Spleen (tissue), 11 donors: ENCODE measurements around the gene PSME2. TPM values are rescaled to one million over a fixed set of nuclear protein-coding genes. Genes with fewer than 3 reads are reported as not detected.

Experiments
- DNase-seq: peaks from one replicate; pipeline ENCODE4 v3.0.0-alpha.2; 2020
- H3K27ac ChIP-seq, 8 donors: fragments of 200-600 bp; sonication (generic) in 7 of 8; 1 replicate in 4 of 8; 2 replicates in 4 of 8; pipeline versions ENCODE4 v1.5.0 to v1.8.0; 2016 to 2021; ENCODE audit warnings: inconsistent platforms in 4 of 8, mild to moderate bottlenecking in 4 of 8, moderate library complexity in 1 of 8
- H3K27me3 ChIP-seq, 7 donors: fragments of 200-600 bp; sonication (generic) in 6 of 7; replicated peaks in 1 of 7; 1 replicate in 4 of 7; 2 replicates in 3 of 7; pipeline versions ENCODE4 v1.5.0 to v1.8.0; 2016 to 2021; ENCODE audit warnings: inconsistent platforms in 3 of 7, mild to moderate bottlenecking in 1 of 7
- H3K36me3 ChIP-seq, 6 donors: fragments of 200-600 bp; sonication (generic) in 5 of 6; 1 replicate in 4 of 6; 2 replicates in 2 of 6; pipeline versions ENCODE4 v1.5.0 to v1.8.0; 2016 to 2021; ENCODE audit warnings: inconsistent platforms in 2 of 6
- H3K4me1 ChIP-seq, 6 donors: fragments of 200-600 bp; sonication (generic) in 5 of 6; 1 replicate in 3 of 6; 2 replicates in 3 of 6; pipeline versions ENCODE4 v1.5.0 to v1.8.0; 2016 to 2021; ENCODE audit warnings: inconsistent platforms in 3 of 6
- H3K4me3 ChIP-seq, 8 donors: fragments of 200-600 bp; sonication (generic) in 7 of 8; 1 replicate in 4 of 8; 2 replicates in 4 of 8; pipeline versions ENCODE4 v1.5.0 to v1.8.0; 2016 to 2021; ENCODE audit warnings: inconsistent platforms in 4 of 8, mild to moderate bottlenecking in 4 of 8, moderate library complexity in 2 of 8
- H3K9me3 ChIP-seq, 8 donors: fragments of 200-600 bp; sonication (generic) in 7 of 8; 1 replicate in 4 of 8; 2 replicates in 4 of 8; pipeline versions ENCODE4 v1.5.0 to v1.8.0; 2016 to 2021; ENCODE audit warnings: inconsistent platforms in 4 of 8
- POLR2A ChIP-seq, 3 donors: fragments of 450-650 bp; IDR thresholded peaks; one replicate each; pipeline ENCODE4 v1.5.1; 2017; ENCODE audit warnings: antibody characterized with exemption in 3 of 3, mild to moderate bottlenecking in 1 of 3
- POLR2AphosphoS5 ChIP-seq, 3 donors: sonication (generic); formaldehyde crosslinking; IDR thresholded peaks; one replicate each; pipeline ENCODE4 v1.5.1; 2017; ENCODE audit warnings: antibody characterized with exemption in 3 of 3
- WGBS, 5 donors: extraction: QIAGEN DNeasy Blood & Tissue Kit in 3 of 5; methylation state at CpG; one replicate each; pipeline versions ENCODE4 v1.1.5 to v1.1.7; 2013 to 2018; 5-methylcytosine and 5-hydroxymethylcytosine counted together
- intact Hi-C: fragments of 100-400 bp; cut with DNase I; formaldehyde crosslinking; loops from one replicate; pipeline ENCODE4 v1.15.0; 2023; ENCODE audit warnings: low total_unique reads
- polyA plus RNA-seq, 3 donors: library from polyadenylated mRNA; stranded (reverse); fragments of 200-250 nt; gene quantifications; one replicate each; pipeline ENCODE4 v1.2.1, GENCODE V29; 2013
- total RNA-seq, 7 donors: library from RNA; depleted of rRNA in 3 of 7; stranded (reverse); fragments of >200 nt in 3 of 7; fragmentation: NEBNext Ultra II Directional in 4 of 7; extraction: Animal tissue kit (Norgen Biotek cat#: 25700) in 4 of 7; gene quantifications; one replicate each; pipeline versions ENCODE4 v1.1.0 to v1.2.1, GENCODE V29; 2016 to 2021
- TF ChIP-seq, protein P1 (sequence below), 11 experiments: fragments of 200-600 bp in 7 of 11; fragments of 450-650 bp in 4 of 11; sonication (generic) in 4 of 11; IDR thresholded peaks in 8 of 11; conservative IDR thresholded peaks in 3 of 11; 1 replicate in 7 of 11; 2 replicates in 4 of 11; pipeline versions ENCODE4 v1.4.0 to v1.8.0; 2016 to 2021; ENCODE audit warnings: antibody characterized with exemption in 11 of 11, inconsistent platforms in 4 of 11, mild to moderate bottlenecking in 1 of 11
- donor health status: healthy with polysubstance abuse.
- donor health status: DM: no; HTN: no; CAD: no; lungs with moderate emphysema.
- donor health status: DM: no; HTN: no; CAD: no.
- donor health status: Bipolar disorder and iron deficiency.
- donor health status: healthy.
- donor health status: DM: no; HTN: no; CAD: no.
- donor health status: DM: yes; HTN: yes; CAD: no.

The PSME2 gene
- total and polyA plus RNA-seq, 10 donors: 80.0 to 509 (median 258) TPM

DNA sequence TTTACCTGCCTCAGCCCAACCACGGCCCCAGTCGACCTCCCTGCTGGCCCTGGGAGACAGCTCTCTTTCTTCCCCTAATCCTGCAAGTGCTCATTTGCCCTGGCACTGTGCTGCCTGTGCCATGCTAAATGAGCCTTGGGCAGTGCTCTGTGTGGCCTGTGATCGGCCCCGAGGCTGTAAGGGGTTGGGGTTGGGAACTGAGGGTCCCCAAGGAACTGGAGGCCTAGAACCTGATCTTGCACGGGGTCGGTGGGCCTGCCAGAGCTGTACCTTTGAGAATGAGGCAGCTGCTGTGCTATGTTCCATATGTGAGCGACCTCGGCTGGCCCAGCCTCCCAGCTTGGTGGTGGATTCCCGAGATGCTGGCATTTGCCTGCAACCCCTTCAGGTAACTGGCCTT is 3.7 kb upstream of the PSME2 start:
- TF ChIP-seq POLR2A (IDR thresholded peaks at IDR 0.05) (no peak), POLR2AphosphoS5 (IDR thresholded peaks at IDR 0.05) (no peak)
- TF ChIP-seq, protein P1, sequence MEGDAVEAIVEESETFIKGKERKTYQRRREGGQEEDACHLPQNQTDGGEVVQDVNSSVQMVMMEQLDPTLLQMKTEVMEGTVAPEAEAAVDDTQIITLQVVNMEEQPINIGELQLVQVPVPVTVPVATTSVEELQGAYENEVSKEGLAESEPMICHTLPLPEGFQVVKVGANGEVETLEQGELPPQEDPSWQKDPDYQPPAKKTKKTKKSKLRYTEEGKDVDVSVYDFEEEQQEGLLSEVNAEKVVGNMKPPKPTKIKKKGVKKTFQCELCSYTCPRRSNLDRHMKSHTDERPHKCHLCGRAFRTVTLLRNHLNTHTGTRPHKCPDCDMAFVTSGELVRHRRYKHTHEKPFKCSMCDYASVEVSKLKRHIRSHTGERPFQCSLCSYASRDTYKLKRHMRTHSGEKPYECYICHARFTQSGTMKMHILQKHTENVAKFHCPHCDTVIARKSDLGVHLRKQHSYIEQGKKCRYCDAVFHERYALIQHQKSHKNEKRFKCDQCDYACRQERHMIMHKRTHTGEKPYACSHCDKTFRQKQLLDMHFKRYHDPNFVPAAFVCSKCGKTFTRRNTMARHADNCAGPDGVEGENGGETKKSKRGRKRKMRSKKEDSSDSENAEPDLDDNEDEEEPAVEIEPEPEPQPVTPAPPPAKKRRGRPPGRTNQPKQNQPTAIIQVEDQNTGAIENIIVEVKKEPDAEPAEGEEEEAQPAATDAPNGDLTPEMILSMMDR (IDR thresholded peaks at IDR 0.05 in 8 of 11, conservative IDR thresholded peaks at IDR 0.05 in 3 of 11): no peak
- peaks cover 18 to 61% (median 43%) of the 10 kb centered on the region in 6 donors for H3K4me1 ChIP-seq
- no peak overlapping the region for H3K27ac ChIP-seq
- WGBS, 5 donors: 95 to 98% (median 96%) methylated on average over 8 to 9 of the region's 9 CpGs
- H3K36me3 ChIP-seq: peaks cover 9 to 74% (median 65%) of the 10 kb centered on the region in 6 donors
- H3K4me3 ChIP-seq: no peak overlapping the region
- no peaks in the 10 kb centered on the region for H3K27me3 ChIP-seq
- DNase-seq: no peak
- intact Hi-C loops: no loop called here
- H3K9me3 ChIP-seq: no peaks in the 10 kb centered on the region

DNA sequence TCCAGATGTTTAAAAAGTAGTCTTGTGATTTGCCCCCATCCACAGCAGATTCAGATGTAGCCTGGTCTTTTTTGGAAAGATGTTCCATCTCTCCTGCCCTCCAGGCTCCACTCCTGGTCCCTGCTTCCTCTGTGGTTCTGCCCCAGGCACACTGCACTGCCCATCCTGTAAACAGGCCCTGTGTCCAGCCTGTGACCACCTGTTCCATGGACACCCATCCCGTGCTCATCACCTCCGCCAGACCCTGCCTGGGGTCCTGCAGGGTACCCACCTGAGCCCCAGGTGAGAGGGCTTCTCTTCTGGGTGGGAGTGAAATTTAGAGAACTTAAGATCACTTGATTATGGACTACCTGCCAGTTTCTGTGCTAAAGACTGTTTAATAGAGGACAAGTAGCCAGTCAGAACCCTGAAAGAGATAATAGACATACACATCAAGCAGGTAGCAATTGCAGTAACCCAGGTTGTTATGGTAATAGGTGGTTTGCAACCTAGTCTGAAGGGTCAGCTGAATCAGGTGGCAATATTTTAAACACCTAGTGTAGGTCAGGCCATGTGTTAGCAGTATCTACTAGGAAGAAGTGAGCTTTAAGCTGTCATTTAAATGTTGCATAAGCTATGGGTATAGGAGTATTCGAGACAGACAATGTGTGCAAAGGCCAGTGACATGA is 3.0 kb upstream of the PSME2 start:
- WGBS, 5 donors: 92 to 98% (median 95%) methylated on average over 3 of the region's 3 CpGs
- H3K36me3 ChIP-seq: peaks cover 9 to 74% (median 62%) of the 10 kb centered on the region in 6 donors
- no peaks in the 10 kb centered on the region for H3K27me3 ChIP-seq
- no peaks in the 10 kb centered on the region for H3K9me3 ChIP-seq
- peaks cover 24 to 61% (median 48%) of the 10 kb centered on the region in 6 donors for H3K4me1 ChIP-seq
- intact Hi-C loops: no loop called here
- no peak for TF ChIP-seq POLR2AphosphoS5 (IDR thresholded peaks at IDR 0.05)
- TF ChIP-seq, protein P1 (IDR thresholded peaks at IDR 0.05 in 8 of 11, conservative IDR thresholded peaks at IDR 0.05 in 3 of 11): no peak
- no peak for TF ChIP-seq POLR2A (IDR thresholded peaks at IDR 0.05)
- no peak overlapping the region for H3K4me3 ChIP-seq
- DNase-seq: no peak
- H3K27ac ChIP-seq: no peak overlapping the region

DNA sequence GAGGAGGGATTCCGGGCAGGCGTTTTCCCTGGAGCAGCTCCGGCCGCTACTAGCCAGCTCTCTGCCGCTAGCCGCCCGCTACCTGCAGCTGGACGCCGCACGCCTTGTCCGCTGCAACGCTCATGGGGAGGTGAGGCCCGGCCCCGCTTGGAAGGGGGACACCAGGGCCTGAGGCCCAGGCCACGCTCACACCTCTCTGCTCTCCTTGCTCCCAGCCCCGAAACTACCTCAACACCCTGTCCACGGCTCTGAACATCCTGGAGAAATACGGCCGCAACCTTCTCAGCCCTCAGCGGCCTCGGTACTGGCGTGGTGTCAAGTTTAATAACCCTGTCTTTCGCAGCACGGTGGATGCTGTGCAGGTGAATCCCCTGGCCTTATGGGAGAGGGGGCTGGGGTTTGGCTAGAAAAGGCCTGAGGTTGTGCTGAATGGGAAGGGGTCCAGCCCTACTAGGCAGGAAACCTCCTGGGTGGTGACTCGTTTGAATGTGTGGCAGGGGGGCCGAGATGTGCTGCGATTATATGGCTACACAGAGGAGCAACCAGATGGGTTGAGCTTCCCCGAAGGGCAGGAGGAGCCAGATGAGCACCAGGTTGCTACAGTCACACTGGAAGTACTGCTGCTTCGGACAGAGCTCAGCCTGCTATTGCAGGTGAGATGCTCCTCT is 1.5 kb upstream of the PSME2 start:
- peaks cover 9 to 74% (median 59%) of the 10 kb centered on the region in 6 donors for H3K36me3 ChIP-seq
- WGBS, 5 donors: 6 to 9% (median 8%) methylated on average over 18 to 29 of the region's 29 CpGs
- H3K27ac ChIP-seq: peak overlapping the region; percentile 79 to 99 (median 96)
- H3K27me3 ChIP-seq: no peaks in the 10 kb centered on the region
- peaks cover 25 to 76% (median 55%) of the 10 kb centered on the region in 6 donors for H3K4me1 ChIP-seq
- intact Hi-C loops: no loop called here
- TF ChIP-seq POLR2AphosphoS5 (IDR thresholded peaks at IDR 0.05) (no peak), POLR2A (IDR thresholded peaks at IDR 0.05) (no peak)
- TF ChIP-seq, protein P1 (IDR thresholded peaks at IDR 0.05 in 8 of 11, conservative IDR thresholded peaks at IDR 0.05 in 3 of 11): no peak
- H3K9me3 ChIP-seq: no peaks in the 10 kb centered on the region
- no peak for DNase-seq
- H3K4me3 ChIP-seq: peak overlapping the region; percentile 76 to 99 (median 95)
